HK-2 (cell line): Measurements from ENCODE around the gene ARID3A.

Source experiments
- DNase-seq: peaks from one replicate; pipeline ENCODE4 v3.0.0-alpha.2; 2018; ENCODE audit not compliant: unreplicated experiment

ARID3A gene

GRCh38 chr19:989381-990081 is 63.7 kb downstream of the ARID3A start:
- no peak for DNase-seq

- no peak for DNase-seq
Measured at GRCh38 chr19:990119-990571, 64.3 kb downstream of the ARID3A start.

GRCh38 chr19:990746-991145 is 64.9 kb downstream of the ARID3A start:
- no peak for DNase-seq

GRCh38 chr19:991174-991931 is 65.5 kb downstream of the ARID3A start:
- DNase-seq: peak; percentile 66

- DNase-seq: no peak
Measured at GRCh38 chr19:991932-992669, 66.3 kb downstream of the ARID3A start.

GRCh38 chr19:992670-993055 is 66.8 kb downstream of the ARID3A start:
- no peak for DNase-seq

- no peak for DNase-seq
Measured at GRCh38 chr19:993361-993830, 67.6 kb downstream of the ARID3A start.

GRCh38 chr19:993831-994393 is 68.1 kb downstream of the ARID3A start:
- DNase-seq: no peak

GRCh38 chr19:994516-994915 is 68.7 kb downstream of the ARID3A start:
- DNase-seq: no peak

GRCh38 chr19:995051-995827 is 69.4 kb downstream of the ARID3A start:
- peak; percentile 75 for DNase-seq

GRCh38 chr19:996051-996838 is 70.4 kb downstream of the ARID3A start:
- peak; percentile 78 for DNase-seq

GRCh38 chr19:998064-998463 is 72.2 kb downstream of the ARID3A start:
- DNase-seq: no peak

GRCh38 chr19:999379-999719 is 73.5 kb downstream of the ARID3A start:
- no peak for DNase-seq

GRCh38 chr19:1000095-1000494 is 74.3 kb downstream of the ARID3A start, which contains the start of gene GRIN3B:
Gene GRIN3B (plus strand): TSS chr19:1000419. CDS start chr19:1000438, 19 bp downstream.
- DNase-seq: peak; percentile 65

- DNase-seq: no peak
Measured at GRCh38 chr19:1000591-1001537, 75.0 kb downstream of the ARID3A start.

GRCh38 chr19:1001538-1002166 is 75.8 kb downstream of the ARID3A start:
- DNase-seq: peak; percentile 71

- DNase-seq: no peak
Measured at GRCh38 chr19:1002600-1002999, 76.8 kb downstream of the ARID3A start.

GRCh38 chr19:1003283-1003682 is 77.4 kb downstream of the ARID3A start:
- DNase-seq: no peak
